Loucy (cell line): ENCODE measurements around the gene MTF2.

Source experiments
- EZH2phosphoT487 ChIP-seq: fragments of 200-600 bp; IDR thresholded peaks from 2 replicates; pipeline ENCODE4 v1.6.1; 2018; ENCODE audit warnings: antibody characterized with exemption, mild to moderate bottlenecking, moderate library complexity, borderline replicate concordance
- TF ChIP-seq, protein P1 (sequence below): fragments of 200-600 bp; sonication (generic); conservative IDR thresholded peaks from 2 replicates; pipeline ENCODE4 v1.5.1; 2014; ENCODE audit warnings: mild to moderate bottlenecking, antibody characterized with exemption, low read length

DNA sequence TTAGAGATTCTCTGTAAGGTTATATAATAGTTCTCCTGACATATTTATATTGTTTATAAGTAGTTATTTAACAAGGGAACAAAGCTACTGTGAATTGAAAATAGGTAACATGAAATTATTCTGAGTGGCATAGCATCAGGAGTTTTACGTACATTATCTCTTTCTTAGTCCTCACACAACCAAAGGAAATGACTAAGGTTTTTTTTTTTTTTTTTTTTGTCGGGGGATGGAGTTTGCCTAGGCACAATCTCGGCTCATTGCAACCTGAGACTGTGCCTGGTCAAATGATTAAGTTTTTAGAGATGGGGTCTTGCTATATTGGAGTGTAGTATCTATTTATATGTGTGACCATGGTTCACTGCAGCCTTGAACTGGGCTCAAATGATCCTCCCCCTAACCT lies 76.3 kb downstream of the MTF2 start:
- TF ChIP-seq, protein P1, sequence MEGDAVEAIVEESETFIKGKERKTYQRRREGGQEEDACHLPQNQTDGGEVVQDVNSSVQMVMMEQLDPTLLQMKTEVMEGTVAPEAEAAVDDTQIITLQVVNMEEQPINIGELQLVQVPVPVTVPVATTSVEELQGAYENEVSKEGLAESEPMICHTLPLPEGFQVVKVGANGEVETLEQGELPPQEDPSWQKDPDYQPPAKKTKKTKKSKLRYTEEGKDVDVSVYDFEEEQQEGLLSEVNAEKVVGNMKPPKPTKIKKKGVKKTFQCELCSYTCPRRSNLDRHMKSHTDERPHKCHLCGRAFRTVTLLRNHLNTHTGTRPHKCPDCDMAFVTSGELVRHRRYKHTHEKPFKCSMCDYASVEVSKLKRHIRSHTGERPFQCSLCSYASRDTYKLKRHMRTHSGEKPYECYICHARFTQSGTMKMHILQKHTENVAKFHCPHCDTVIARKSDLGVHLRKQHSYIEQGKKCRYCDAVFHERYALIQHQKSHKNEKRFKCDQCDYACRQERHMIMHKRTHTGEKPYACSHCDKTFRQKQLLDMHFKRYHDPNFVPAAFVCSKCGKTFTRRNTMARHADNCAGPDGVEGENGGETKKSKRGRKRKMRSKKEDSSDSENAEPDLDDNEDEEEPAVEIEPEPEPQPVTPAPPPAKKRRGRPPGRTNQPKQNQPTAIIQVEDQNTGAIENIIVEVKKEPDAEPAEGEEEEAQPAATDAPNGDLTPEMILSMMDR, result no peak
- no peak for TF ChIP-seq EZH2phosphoT487
